GM12801 (cell line): ENCODE data around the gene GRM7.

Experiments used
- CTCF ChIP-seq: IDR thresholded peaks from one replicate; pipeline ENCODE4 v1.5.1; 2011; ENCODE audit warnings: control low read depth; ENCODE audit not compliant: insufficient read length; ENCODE audit errors: extremely low read depth

GRM7 gene

GRCh38 chr3:7293286-7293685 is 432.4 kb downstream of the GRM7 start:
- no peak for TF ChIP-seq CTCF

- no peak for TF ChIP-seq CTCF
These were observed 444.6 kb downstream of the GRM7 start for GRCh38 chr3:7305561-7305960.

DNA sequence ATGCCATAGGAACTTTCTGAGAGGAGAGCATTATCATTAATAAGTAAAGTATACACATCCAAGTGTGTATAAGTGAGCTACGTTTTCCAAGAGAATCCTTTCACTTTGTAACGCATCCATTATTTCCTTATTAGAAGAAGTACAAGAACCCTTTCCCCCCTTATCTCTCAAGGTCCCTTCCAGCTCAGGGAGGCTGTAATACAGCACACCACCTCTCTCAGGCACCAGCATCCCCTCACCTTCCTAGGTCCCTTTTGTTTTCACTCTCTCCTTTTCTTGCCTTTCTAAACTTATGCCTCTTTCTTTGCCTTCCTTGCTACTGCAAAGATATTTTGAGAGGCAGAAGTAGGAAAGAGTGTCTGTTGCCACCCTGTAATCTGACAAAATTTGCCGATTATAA is 446.0 kb downstream of the GRM7 start:
- TF ChIP-seq CTCF: no peak

DNA sequence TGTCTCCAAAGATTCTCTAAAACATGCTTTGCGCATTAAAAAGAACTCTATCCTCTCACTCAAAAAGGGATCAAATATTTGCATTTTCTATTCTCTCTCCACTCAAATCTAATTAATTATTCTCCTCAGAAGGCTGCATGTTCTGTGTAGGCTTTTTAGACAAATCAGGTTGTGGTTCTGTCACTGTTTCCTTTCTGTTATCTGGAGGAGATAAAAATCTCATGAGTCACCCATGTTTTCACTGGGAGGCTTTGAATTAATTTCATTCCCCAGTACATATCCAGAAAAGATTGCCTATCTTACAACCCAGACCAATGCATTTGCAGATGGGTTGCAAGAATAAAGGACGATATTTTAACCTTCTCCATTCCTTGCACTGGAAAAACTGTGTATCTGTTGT is 446.5 kb downstream of the GRM7 start:
- TF ChIP-seq CTCF: no peak

DNA sequence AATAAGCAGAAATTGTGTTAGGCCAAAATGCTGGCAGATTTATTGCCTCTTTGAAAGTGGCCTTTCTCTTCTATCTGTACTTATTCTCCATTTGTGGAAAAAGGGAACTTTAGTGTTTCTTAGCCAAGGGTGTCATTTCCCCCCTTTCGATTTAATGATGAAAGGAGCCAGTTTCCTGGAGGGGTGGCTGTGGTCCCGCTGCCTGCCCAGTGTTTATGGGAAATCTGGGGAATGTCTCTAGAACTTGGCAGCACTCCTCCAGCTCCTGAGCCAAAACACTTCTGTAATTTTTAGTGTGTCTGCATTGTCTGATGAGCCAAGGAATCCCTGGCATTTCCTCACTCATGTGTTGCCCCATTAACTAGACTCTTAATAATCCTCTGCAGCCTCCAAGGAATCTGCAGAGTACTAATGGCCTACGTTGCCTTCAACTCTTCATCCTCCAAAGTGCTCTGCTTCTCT is 448.8 kb downstream of the GRM7 start:
- no peak for TF ChIP-seq CTCF

- TF ChIP-seq CTCF: no peak
These were observed 454.1 kb downstream of the GRM7 start for GRCh38 chr3:7315037-7315436.

- TF ChIP-seq CTCF: no peak
These were observed 462.2 kb downstream of the GRM7 start for GRCh38 chr3:7322957-7323669.
